DND-41 (cell line): ENCODE measurements around the gene CELF1.

Experiments used
- CTCF ChIP-seq: IDR thresholded peaks from 2 replicates; pipeline ENCODE4 v1.5.1; 2012; ENCODE audit warnings: borderline replicate concordance, low read length, moderate library complexity, mild to moderate bottlenecking; ENCODE audit not compliant: poor library complexity, severe bottlenecking; ENCODE audit errors: extremely low read depth
- EZH2 ChIP-seq: IDR thresholded peaks from 3 replicates; pipeline ENCODE4 v1.6.1; 2012; ENCODE audit warnings: borderline replicate concordance, low read depth, mild to moderate bottlenecking, moderate library complexity, low read length, inconsistent platforms; ENCODE audit not compliant: severe bottlenecking

GRCh38 chr11:47553406-47553743, 443 bp upstream of the CELF1 start:
- TF ChIP-seq CTCF (no peak), EZH2 (no peak)
